ENCODE data around the gene EXOC6B. TPM values are rescaled to one million over a fixed set of nuclear protein-coding genes. Genes with fewer than 3 reads are reported as not detected.

The EXOC6B gene
- total RNA-seq, 1 donor from 2014 or later: 45.6 TPM

GRCh38 chr2:72513011-72513410 is 312.8 kb downstream of the EXOC6B start:
- H3K4me1 Mint-ChIP-seq (ENCODE audit: unreplicated experiment): no peaks in the 10 kb centered on the region
- no peak for TF ChIP-seq CTCF (IDR thresholded peaks at IDR 0.05; ENCODE audit: unreplicated experiment)
- H3K27me3 Mint-ChIP-seq (ENCODE audit: unreplicated experiment): no peaks in the 10 kb centered on the region
- DNase-seq (ENCODE audit: low spot score): no peak
- H3K27ac Mint-ChIP-seq (ENCODE audit: unreplicated experiment): no peak overlapping the region
- H3K4me3 Mint-ChIP-seq (ENCODE audit: unreplicated experiment): no peak overlapping the region
- H3K9me3 Mint-ChIP-seq (ENCODE audit: unreplicated experiment): no peaks in the 10 kb centered on the region
- no peaks in the 10 kb centered on the region for H3K36me3 Mint-ChIP-seq (ENCODE audit: low read depth, unreplicated experiment)

GRCh38 chr2:72512376-72512775 is 313.5 kb downstream of the EXOC6B start:
- no peak overlapping the region for H3K4me3 Mint-ChIP-seq (ENCODE audit: unreplicated experiment)
- H3K27ac Mint-ChIP-seq (ENCODE audit: unreplicated experiment): no peak overlapping the region
- H3K27me3 Mint-ChIP-seq (ENCODE audit: unreplicated experiment): no peaks in the 10 kb centered on the region
- no peaks in the 10 kb centered on the region for H3K9me3 Mint-ChIP-seq (ENCODE audit: unreplicated experiment)
- DNase-seq (ENCODE audit: low spot score): no peak
- no peaks in the 10 kb centered on the region for H3K36me3 Mint-ChIP-seq (ENCODE audit: low read depth, unreplicated experiment)
- no peak for TF ChIP-seq CTCF (IDR thresholded peaks at IDR 0.05; ENCODE audit: unreplicated experiment)
- H3K4me1 Mint-ChIP-seq (ENCODE audit: unreplicated experiment): no peaks in the 10 kb centered on the region

GRCh38 chr2:72511906-72512305 is 313.9 kb downstream of the EXOC6B start:
- no peak overlapping the region for H3K4me3 Mint-ChIP-seq (ENCODE audit: unreplicated experiment)
- no peak for DNase-seq (ENCODE audit: low spot score)
- no peaks in the 10 kb centered on the region for H3K4me1 Mint-ChIP-seq (ENCODE audit: unreplicated experiment)
- no peaks in the 10 kb centered on the region for H3K9me3 Mint-ChIP-seq (ENCODE audit: unreplicated experiment)
- no peak overlapping the region for H3K27ac Mint-ChIP-seq (ENCODE audit: unreplicated experiment)
- H3K36me3 Mint-ChIP-seq (ENCODE audit: low read depth, unreplicated experiment): no peaks in the 10 kb centered on the region
- H3K27me3 Mint-ChIP-seq (ENCODE audit: unreplicated experiment): no peaks in the 10 kb centered on the region
- TF ChIP-seq CTCF (IDR thresholded peaks at IDR 0.05; ENCODE audit: unreplicated experiment): no peak

GRCh38 chr2:72497763-72498162 is 328.1 kb downstream of the EXOC6B start:
- Mint-ChIP-seq H3K27ac (ENCODE audit: unreplicated experiment) (no peak overlapping the region), H3K4me1 (ENCODE audit: unreplicated experiment) (no peaks in the 10 kb centered on the region), H3K9me3 (ENCODE audit: unreplicated experiment) (no peaks in the 10 kb centered on the region), H3K27me3 (ENCODE audit: unreplicated experiment) (no peaks in the 10 kb centered on the region), H3K36me3 (ENCODE audit: low read depth, unreplicated experiment) (no peaks in the 10 kb centered on the region), H3K4me3 (ENCODE audit: unreplicated experiment) (no peak overlapping the region)
- DNase-seq (ENCODE audit: low spot score): no peak
- TF ChIP-seq CTCF (IDR thresholded peaks at IDR 0.05; ENCODE audit: unreplicated experiment): no peak

GRCh38 chr2:72496479-72496878 is 329.4 kb downstream of the EXOC6B start:
- H3K4me3 Mint-ChIP-seq (ENCODE audit: unreplicated experiment): no peak overlapping the region
- H3K27ac Mint-ChIP-seq (ENCODE audit: unreplicated experiment): no peak overlapping the region
- no peaks in the 10 kb centered on the region for H3K27me3 Mint-ChIP-seq (ENCODE audit: unreplicated experiment)
- no peaks in the 10 kb centered on the region for H3K9me3 Mint-ChIP-seq (ENCODE audit: unreplicated experiment)
- no peaks in the 10 kb centered on the region for H3K4me1 Mint-ChIP-seq (ENCODE audit: unreplicated experiment)
- no peak for DNase-seq (ENCODE audit: low spot score)
- H3K36me3 Mint-ChIP-seq (ENCODE audit: low read depth, unreplicated experiment): no peaks in the 10 kb centered on the region
- no peak for TF ChIP-seq CTCF (IDR thresholded peaks at IDR 0.05; ENCODE audit: unreplicated experiment)
